IMR-90 (cell line): ENCODE results near the gene FADS1. TPM values are rescaled to one million over a fixed set of nuclear protein-coding genes. Genes with fewer than 3 reads are reported as not detected.

Experiments
- ATAC-seq: fragments of 200-7000 bp; cut with Tn5 transposase; 2 replicates; pipeline ENCODE4 v1.9.1; 2020; ENCODE audit warnings: low read depth, mild to moderate bottlenecking, moderate library complexity
- BruUV-seq: library from RNA; stranded (reverse); fragments of 400-500 nt; replicated peaks from 2 replicates; lab custom pipeline; 2021; lab: Mats Ljungman, UMichigan
- CTCF ChIA-PET: fragments of 300-600 bp; formaldehyde crosslinking; extraction: SDS; loops from one replicate; lab custom pipeline; 2021; ENCODE audit warnings: antibody characterized with exemption; lab: Yijun Ruan, JAX
- POLR2A ChIA-PET: fragments of 300-600 bp; sonication (Branson Sonifier 250); formaldehyde crosslinking; loops from one replicate; lab custom pipeline; 2022; ENCODE audit warnings: antibody characterized with exemption; ENCODE audit not compliant: unreplicated experiment; lab: Charles Lee
- DNase-seq: peaks from one replicate; pipeline ENCODE4 v3.0.0; 2013
- H2AFZ ChIP-seq: replicated peaks from 2 replicates; pipeline ENCODE3; 2013; ENCODE audit warnings: low read length, mild to moderate bottlenecking; ENCODE audit not compliant: poor library complexity
- H2AK5ac ChIP-seq: 2 replicates; pipeline ENCODE4 v1.6.1; 2013; ENCODE audit warnings: low read depth, low read length, inconsistent platforms
- H2AK9ac ChIP-seq: replicated peaks from 2 replicates; pipeline ENCODE3; 2013; ENCODE audit warnings: mild to moderate bottlenecking, low read depth, low read length, moderate library complexity; ENCODE audit not compliant: poor library complexity
- H2BK120ac ChIP-seq: 2 replicates; pipeline ENCODE4 v1.6.1; 2013; ENCODE audit warnings: low read depth, low read length, inconsistent platforms
- H2BK15ac ChIP-seq: 3 replicates; pipeline ENCODE4 v1.6.1; 2013; ENCODE audit warnings: low read depth, low read length, inconsistent platforms
- H2BK20ac ChIP-seq: 2 replicates; pipeline ENCODE4 v1.6.1; 2013; ENCODE audit warnings: low read depth, mild to moderate bottlenecking, inconsistent platforms, low read length, moderate library complexity
- H2BK5ac ChIP-seq: 2 replicates; pipeline ENCODE4 v1.6.1; 2013; ENCODE audit warnings: mild to moderate bottlenecking, low read depth, low read length, inconsistent platforms; ENCODE audit not compliant: poor library complexity, severe bottlenecking
- H3K14ac ChIP-seq: replicated peaks from 2 replicates; pipeline ENCODE4 v1.6.1; 2013; ENCODE audit warnings: low read depth, low read length, inconsistent platforms
- H3K18ac ChIP-seq: 2 replicates; pipeline ENCODE4 v1.6.1; 2013; ENCODE audit warnings: low read depth, low read length, control low read depth
- H3K23ac ChIP-seq: 2 replicates; pipeline ENCODE4 v1.6.1; 2013; ENCODE audit warnings: low read depth, low read length, inconsistent platforms
- H3K27ac ChIP-seq: 2 replicates; pipeline ENCODE4 v1.5.1; 2013; ENCODE audit warnings: mild to moderate bottlenecking, control low read depth, low read length; ENCODE audit not compliant: insufficient read depth
- H3K27me3 ChIP-seq: 2 replicates; pipeline ENCODE4 v1.6.1; 2013; ENCODE audit warnings: low read length; ENCODE audit not compliant: control insufficient read depth, insufficient read depth
- H3K36me3 ChIP-seq: 2 replicates; pipeline ENCODE4 v1.6.1; 2013; ENCODE audit warnings: low read length, mixed read lengths; ENCODE audit not compliant: control insufficient read depth, insufficient read depth
- H3K4ac ChIP-seq: 2 replicates; pipeline ENCODE4 v1.6.1; 2013; ENCODE audit warnings: low read depth, low read length, inconsistent platforms
- H3K4me1 ChIP-seq: 2 replicates; pipeline ENCODE4 v1.6.1; 2013; ENCODE audit warnings: low read length, mixed read lengths; ENCODE audit not compliant: control insufficient read depth, insufficient read depth
- H3K4me2 ChIP-seq: 2 replicates; pipeline ENCODE4 v1.6.1; 2013; ENCODE audit warnings: low read depth, mild to moderate bottlenecking, control low read depth, low read length, moderate library complexity
- H3K4me3 ChIP-seq: 2 replicates; pipeline ENCODE4 v1.5.1; 2013; ENCODE audit warnings: low read depth, mild to moderate bottlenecking, control low read depth, low read length, moderate library complexity; ENCODE audit not compliant: insufficient read depth
- H3K56ac ChIP-seq: 2 replicates; pipeline ENCODE4 v1.6.1; 2013; ENCODE audit warnings: low read length, inconsistent platforms; ENCODE audit not compliant: insufficient read depth; ENCODE audit errors: extremely low read depth
- H3K79me1 ChIP-seq, 2 experiments: 2 replicates each; pipeline ENCODE4 v1.6.1; 2013; ENCODE audit warnings: low read length in 2 of 2, inconsistent platforms in 1 of 2, low read depth in 1 of 2
- H3K9ac ChIP-seq: 2 replicates; pipeline ENCODE4 v1.6.1; 2013; ENCODE audit warnings: low read depth, low read length, control low read depth
- H3K9me1 ChIP-seq: 2 replicates; pipeline ENCODE4 v1.6.1; 2013; ENCODE audit warnings: low read length, inconsistent platforms; ENCODE audit not compliant: insufficient read depth
- H3K9me3 ChIP-seq: 2 replicates; pipeline ENCODE4 v1.6.1; 2013; ENCODE audit warnings: low read length; ENCODE audit not compliant: control insufficient read depth, insufficient read depth
- H4K20me1 ChIP-seq: 2 replicates; pipeline ENCODE4 v1.6.1; 2013; ENCODE audit warnings: low read length, inconsistent platforms; ENCODE audit not compliant: insufficient read depth
- H4K5ac ChIP-seq: 2 replicates; pipeline ENCODE4 v1.6.1; 2013; ENCODE audit warnings: mild to moderate bottlenecking, low read depth, low read length, control low read depth
- H4K8ac ChIP-seq, 2 experiments: 2 replicates each; pipeline ENCODE4 v1.6.1; 2013; ENCODE audit warnings: low read depth in 2 of 2, low read length in 2 of 2, control low read depth in 1 of 2, inconsistent platforms in 1 of 2
- H4K91ac ChIP-seq: 2 replicates; pipeline ENCODE4 v1.6.1; 2013; ENCODE audit warnings: low read depth, low read length, inconsistent platforms; ENCODE audit not compliant: insufficient read depth
- BHLHE40 ChIP-seq: fragments of 150-350 bp; IDR thresholded peaks from 2 replicates; pipeline ENCODE4 v1.6.1; 2016; ENCODE audit warnings: mild to moderate bottlenecking, low read depth, low read length
- CHD1 ChIP-seq: IDR thresholded peaks from 2 replicates; pipeline ENCODE4 v1.6.1; 2012; ENCODE audit warnings: low read depth, low read length, improper control_type of control experiment
- MAFK ChIP-seq: IDR thresholded peaks from 2 replicates; pipeline ENCODE4 v1.6.1; 2012; ENCODE audit warnings: low read depth, low read length, improper control_type of control experiment
- MAZ ChIP-seq: IDR thresholded peaks from 2 replicates; pipeline ENCODE4 v1.6.1; 2012; ENCODE audit warnings: low read depth, mild to moderate bottlenecking, low read length, improper control_type of control experiment, moderate library complexity, borderline replicate concordance
- POLR2A ChIP-seq: IDR thresholded peaks from 2 replicates; pipeline ENCODE4 v1.6.1; 2012; ENCODE audit warnings: mild to moderate bottlenecking, low read depth, low read length
- RAD21 ChIP-seq: IDR thresholded peaks from 2 replicates; pipeline ENCODE4 v1.6.1; 2012; ENCODE audit warnings: low read length, improper control_type of control experiment
- RCOR1 ChIP-seq: IDR thresholded peaks from 2 replicates; pipeline ENCODE4 v1.6.1; 2012; ENCODE audit warnings: mild to moderate bottlenecking, low read length, improper control_type of control experiment; ENCODE audit not compliant: insufficient replicate concordance
- RFX5 ChIP-seq: IDR thresholded peaks from 2 replicates; pipeline ENCODE4 v1.8.0; 2012; ENCODE audit warnings: low read depth, mild to moderate bottlenecking, low read length, moderate library complexity
- SMC3 ChIP-seq: fragments of 150-350 bp; IDR thresholded peaks from 2 replicates; pipeline ENCODE4 v1.6.1; 2016; ENCODE audit warnings: low read depth, mild to moderate bottlenecking, antibody characterized with exemption, low read length, moderate library complexity
- WGBS, 2 experiments: methylation state at CpG; one replicate each; pipeline versions ENCODE4 v1.1.5 to v1.1.7; 2013; ENCODE audit warnings: missing lambda C conversion rate in 2 of 2; ENCODE audit not compliant: insufficient read length in 1 of 2; ENCODE audit errors: extremely low coverage in 2 of 2; 5-methylcytosine and 5-hydroxymethylcytosine counted together
- dilution Hi-C: fragments of 300-500 bp; cut with HindIII; formaldehyde crosslinking; loops from one replicate; pipeline ENCODE4 v1.14.3; 2018; ENCODE audit warnings: low sequenced_read_pairs; ENCODE audit not compliant: unreplicated experiment
- in situ Hi-C: fragments of 300-500 bp; cut with MboI; formaldehyde crosslinking; loops from 3 replicates; pipeline ENCODE4 v1.14.3; 2019; ENCODE audit warnings: low sequenced_read_pairs, inconsistent platforms, mixed read lengths
- intact Hi-C: fragments of 100-400 bp; cut with micrococcal nuclease; formaldehyde crosslinking; loops from 2 replicates; pipeline ENCODE4 v1.10.0; 2022
- polyA plus RNA-seq, 3 experiments: library from polyadenylated mRNA; depleted of rRNA; stranded (reverse); fragments of >200 nt; gene quantifications; 2 replicates each; pipeline ENCODE4 v1.2.3, GENCODE V29; 2012; ENCODE audit warnings: low replicate concordance in 1 of 3
- total RNA-seq: library from RNA; depleted of rRNA; stranded (reverse); fragments of >200 nt; gene quantifications from 2 replicates; pipeline ENCODE4 v1.2.3, GENCODE V29; 2012
- TF ChIP-seq, protein P1 (sequence below): fragments of 150-350 bp; IDR thresholded peaks from 2 replicates; pipeline ENCODE4 v1.6.1; 2016; ENCODE audit warnings: low read depth, mild to moderate bottlenecking, low read length, moderate library complexity, borderline replicate concordance
- TF ChIP-seq, protein P2 (sequence below): fragments of 150-350 bp; IDR thresholded peaks from 2 replicates; pipeline ENCODE4 v1.6.1; 2017; ENCODE audit warnings: mild to moderate bottlenecking, antibody characterized with exemption, low read length, low read depth
- TF ChIP-seq, protein P3 (sequence below): conservative IDR thresholded peaks from 2 replicates; pipeline ENCODE4 v1.5.1; 2012; ENCODE audit warnings: mild to moderate bottlenecking, low read depth, low read length, improper control_type of control experiment

Gene FADS1
- total and polyA plus RNA-seq, 2 of the 4 experiments (the other 2 are of a cell fraction), result 16.3 to 18.4 TPM

DNA sequence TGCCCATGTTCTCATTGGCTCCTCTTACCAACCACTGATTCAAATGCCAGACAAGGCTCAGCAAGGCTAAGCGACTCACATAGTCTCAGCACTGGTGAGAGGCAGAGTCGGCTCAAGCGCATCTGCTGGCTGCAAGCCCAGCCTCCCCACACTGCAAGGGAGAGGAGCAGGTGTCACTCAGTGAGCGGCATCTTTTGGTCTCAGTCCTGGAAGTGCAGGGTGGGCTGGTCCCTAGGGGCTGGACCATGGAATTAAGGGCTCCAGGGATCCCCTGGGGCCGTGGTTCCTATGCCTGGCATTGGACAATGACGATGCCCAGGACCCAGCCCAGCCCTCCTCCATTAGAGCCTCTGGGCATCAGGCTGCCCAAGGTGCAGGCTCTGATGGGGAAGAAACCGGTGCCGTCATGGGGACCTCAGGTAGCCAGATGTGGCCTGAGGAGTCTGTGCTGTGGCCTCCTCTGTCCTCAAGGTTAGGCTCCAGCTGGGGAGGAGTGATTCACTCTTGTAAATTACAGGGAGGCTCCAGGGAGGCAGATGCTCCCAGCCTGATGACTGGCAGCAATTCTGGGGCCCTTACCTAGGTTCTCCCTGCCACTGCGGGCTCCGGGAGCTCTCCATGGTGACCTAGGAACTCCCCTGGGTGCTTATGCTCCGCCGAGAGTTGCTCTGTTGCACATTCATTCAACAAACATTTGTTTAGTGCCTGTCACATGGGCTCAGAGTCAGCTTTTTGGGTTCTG, 39.3 kb upstream of the FADS1 start:
- Histone ChIP-seq H3K4me3 (no peak overlapping the region), H3K4me1 (no peaks in the 10 kb centered on the region), H2AFZ (no peak overlapping the region), H2BK5ac (no peak overlapping the region), H3K56ac (no peak overlapping the region), H3K4me2 (no peak overlapping the region), H3K36me3 (peaks cover 50% of the 10 kb centered on the region), H3K9ac (no peak overlapping the region), H2AK5ac (no peak overlapping the region), H3K27ac (no peak overlapping the region), H3K9me3 (no peaks in the 10 kb centered on the region), H2BK20ac (no peak overlapping the region), H4K91ac (no peak overlapping the region), H3K14ac (no peak overlapping the region), H2BK15ac (no peak overlapping the region), H3K9me1 (no peaks in the 10 kb centered on the region), H3K79me1 (no peaks in the 10 kb centered on the region; a peak in 1 of 4 replicates), H3K23ac (no peak overlapping the region), H4K8ac (no peak overlapping the region), H3K4ac (no peak overlapping the region), H4K20me1 (peaks cover 4% of the 10 kb centered on the region), H4K5ac (no peak overlapping the region), H2BK120ac (no peak overlapping the region), H3K27me3 (no peaks in the 10 kb centered on the region), H3K18ac (no peak overlapping the region), H2AK9ac (no peak overlapping the region)
- CTCF ChIA-PET, result no interaction called here
- in situ Hi-C loops (loop anchor here (25.0 kb wide), 1 partner anchor 456 kb away; no protein-coding TSS in a partner anchor), intact Hi-C loops (no loop called here), dilution Hi-C loops (no loop called here)
- ATAC-seq (no peak; the same call in 1 of the 2 replicates), DNase-seq (peak; percentile 11)
- no TSS peak for BruUV-seq
- WGBS, 2 experiments, result 100% methylated on average over 4 of the region's 12 CpGs; no CpG with 5 or more reads in 1 of the 2 experiments
- POLR2A ChIA-PET, result no interaction called here
- TF ChIP-seq MAFK, result no peak
- TF ChIP-seq MAZ, result no peak
- no peak for TF ChIP-seq CHD1
- no peak for TF ChIP-seq RAD21
- TF ChIP-seq, protein P1, sequence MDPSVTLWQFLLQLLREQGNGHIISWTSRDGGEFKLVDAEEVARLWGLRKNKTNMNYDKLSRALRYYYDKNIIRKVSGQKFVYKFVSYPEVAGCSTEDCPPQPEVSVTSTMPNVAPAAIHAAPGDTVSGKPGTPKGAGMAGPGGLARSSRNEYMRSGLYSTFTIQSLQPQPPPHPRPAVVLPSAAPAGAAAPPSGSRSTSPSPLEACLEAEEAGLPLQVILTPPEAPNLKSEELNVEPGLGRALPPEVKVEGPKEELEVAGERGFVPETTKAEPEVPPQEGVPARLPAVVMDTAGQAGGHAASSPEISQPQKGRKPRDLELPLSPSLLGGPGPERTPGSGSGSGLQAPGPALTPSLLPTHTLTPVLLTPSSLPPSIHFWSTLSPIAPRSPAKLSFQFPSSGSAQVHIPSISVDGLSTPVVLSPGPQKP, result no peak
- TF ChIP-seq, protein P2, sequence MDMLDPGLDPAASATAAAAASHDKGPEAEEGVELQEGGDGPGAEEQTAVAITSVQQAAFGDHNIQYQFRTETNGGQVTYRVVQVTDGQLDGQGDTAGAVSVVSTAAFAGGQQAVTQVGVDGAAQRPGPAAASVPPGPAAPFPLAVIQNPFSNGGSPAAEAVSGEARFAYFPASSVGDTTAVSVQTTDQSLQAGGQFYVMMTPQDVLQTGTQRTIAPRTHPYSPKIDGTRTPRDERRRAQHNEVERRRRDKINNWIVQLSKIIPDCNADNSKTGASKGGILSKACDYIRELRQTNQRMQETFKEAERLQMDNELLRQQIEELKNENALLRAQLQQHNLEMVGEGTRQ, result no peak
- no peak for TF ChIP-seq SMC3
- TF ChIP-seq, protein P3, sequence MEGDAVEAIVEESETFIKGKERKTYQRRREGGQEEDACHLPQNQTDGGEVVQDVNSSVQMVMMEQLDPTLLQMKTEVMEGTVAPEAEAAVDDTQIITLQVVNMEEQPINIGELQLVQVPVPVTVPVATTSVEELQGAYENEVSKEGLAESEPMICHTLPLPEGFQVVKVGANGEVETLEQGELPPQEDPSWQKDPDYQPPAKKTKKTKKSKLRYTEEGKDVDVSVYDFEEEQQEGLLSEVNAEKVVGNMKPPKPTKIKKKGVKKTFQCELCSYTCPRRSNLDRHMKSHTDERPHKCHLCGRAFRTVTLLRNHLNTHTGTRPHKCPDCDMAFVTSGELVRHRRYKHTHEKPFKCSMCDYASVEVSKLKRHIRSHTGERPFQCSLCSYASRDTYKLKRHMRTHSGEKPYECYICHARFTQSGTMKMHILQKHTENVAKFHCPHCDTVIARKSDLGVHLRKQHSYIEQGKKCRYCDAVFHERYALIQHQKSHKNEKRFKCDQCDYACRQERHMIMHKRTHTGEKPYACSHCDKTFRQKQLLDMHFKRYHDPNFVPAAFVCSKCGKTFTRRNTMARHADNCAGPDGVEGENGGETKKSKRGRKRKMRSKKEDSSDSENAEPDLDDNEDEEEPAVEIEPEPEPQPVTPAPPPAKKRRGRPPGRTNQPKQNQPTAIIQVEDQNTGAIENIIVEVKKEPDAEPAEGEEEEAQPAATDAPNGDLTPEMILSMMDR, result no peak
- no peak for TF ChIP-seq RCOR1
- no peak for TF ChIP-seq BHLHE40
- TF ChIP-seq RFX5, result no peak
- TF ChIP-seq POLR2A, result no peak
